OCI-LY1 (cell line): ENCODE measurements around the gene ZDHHC11B.

ENCODE experiments used
- EZH2 ChIP-seq: fragments of 200-600 bp; sonication (generic), shearing (Covaris generic); IDR thresholded peaks from 2 replicates; pipeline ENCODE4 v1.8.0; 2017; ENCODE audit warnings: borderline replicate concordance, mixed run types, mild to moderate bottlenecking, antibody characterized with exemption, low read length, moderate library complexity, mixed read lengths
- TF ChIP-seq, protein P1 (sequence below): fragments of 200-600 bp; sonication (generic), shearing (Covaris generic); IDR thresholded peaks from 2 replicates; pipeline ENCODE4 v1.5.1; 2017; ENCODE audit warnings: mild to moderate bottlenecking, antibody characterized with exemption, low read length, moderate library complexity, mixed read lengths

DNA sequence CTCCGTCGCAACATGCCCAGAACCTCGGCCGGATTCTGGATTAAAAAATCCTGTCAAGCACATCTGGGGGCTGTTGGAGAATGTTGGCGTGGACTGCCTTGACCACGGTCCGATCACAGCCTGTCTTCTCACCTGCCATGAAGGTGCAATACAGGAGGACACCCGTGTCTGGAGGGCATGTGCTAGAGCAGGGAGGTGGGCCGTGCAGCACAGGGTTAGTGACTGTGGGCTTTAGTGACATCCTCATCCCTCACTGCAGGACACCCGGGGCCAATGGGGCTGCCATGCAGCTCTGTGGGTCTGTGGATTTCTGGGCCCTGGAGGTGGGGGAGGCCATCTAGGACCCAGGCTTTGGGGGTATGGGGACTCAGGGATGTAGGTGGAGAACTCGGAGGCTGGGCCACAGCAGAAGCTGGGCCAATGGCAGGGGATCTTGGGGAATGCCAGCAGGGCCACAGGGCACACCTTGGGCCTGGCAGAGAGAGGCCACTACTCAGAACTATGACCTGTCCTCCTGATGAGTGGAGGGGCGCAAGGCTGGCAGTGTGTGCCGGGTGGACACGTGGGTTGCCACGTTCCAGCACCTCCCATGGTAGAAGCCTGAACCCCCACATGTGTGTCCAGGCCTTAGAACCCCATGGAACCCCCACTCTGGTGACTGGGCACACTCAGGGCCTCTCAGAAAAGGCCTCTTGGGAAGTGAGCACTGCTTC, 23.3 kb downstream of the ZDHHC11B start:
- no peak for TF ChIP-seq EZH2
- TF ChIP-seq, protein P1, sequence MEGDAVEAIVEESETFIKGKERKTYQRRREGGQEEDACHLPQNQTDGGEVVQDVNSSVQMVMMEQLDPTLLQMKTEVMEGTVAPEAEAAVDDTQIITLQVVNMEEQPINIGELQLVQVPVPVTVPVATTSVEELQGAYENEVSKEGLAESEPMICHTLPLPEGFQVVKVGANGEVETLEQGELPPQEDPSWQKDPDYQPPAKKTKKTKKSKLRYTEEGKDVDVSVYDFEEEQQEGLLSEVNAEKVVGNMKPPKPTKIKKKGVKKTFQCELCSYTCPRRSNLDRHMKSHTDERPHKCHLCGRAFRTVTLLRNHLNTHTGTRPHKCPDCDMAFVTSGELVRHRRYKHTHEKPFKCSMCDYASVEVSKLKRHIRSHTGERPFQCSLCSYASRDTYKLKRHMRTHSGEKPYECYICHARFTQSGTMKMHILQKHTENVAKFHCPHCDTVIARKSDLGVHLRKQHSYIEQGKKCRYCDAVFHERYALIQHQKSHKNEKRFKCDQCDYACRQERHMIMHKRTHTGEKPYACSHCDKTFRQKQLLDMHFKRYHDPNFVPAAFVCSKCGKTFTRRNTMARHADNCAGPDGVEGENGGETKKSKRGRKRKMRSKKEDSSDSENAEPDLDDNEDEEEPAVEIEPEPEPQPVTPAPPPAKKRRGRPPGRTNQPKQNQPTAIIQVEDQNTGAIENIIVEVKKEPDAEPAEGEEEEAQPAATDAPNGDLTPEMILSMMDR = no peak
